ENCODE results near the gene LKAAEAR1.
"Not testable (repeated sequence)": the region's sequence is repeated elsewhere in the genome, so short reads cannot be mapped to it uniquely, and the experiment has no call there.

The LKAAEAR1 gene

GRCh38 chr20:64083804-64084684 lies at the start of gene LKAAEAR1:
Gene LKAAEAR1 (minus strand): TSS chr20:64084398. CDS start chr20:64084219, 179 bp downstream.
- DNase-seq, result peak in 1 of 56 donors; percentile 44

GRCh38 chr20:64131406-64131805 lies 47.2 kb upstream of the LKAAEAR1 start:
- no peak for DNase-seq

GRCh38 chr20:64130876-64131275 lies 46.7 kb upstream of the LKAAEAR1 start:
- no peak for DNase-seq

- no peak for DNase-seq
These were observed 46.1 kb upstream of the LKAAEAR1 start for GRCh38 chr20:64130271-64130670.

- DNase-seq, result no peak
These were observed 45.1 kb upstream of the LKAAEAR1 start for GRCh38 chr20:64129146-64129782.

- not testable (repeated sequence) for DNase-seq
These were observed 39.3 kb upstream of the LKAAEAR1 start for GRCh38 chr20:64123517-64123916.

GRCh38 chr20:64122927-64123326 lies 38.7 kb upstream of the LKAAEAR1 start:
- DNase-seq, result not testable (repeated sequence)

- DNase-seq, result no peak
These were observed 37.4 kb upstream of the LKAAEAR1 start for GRCh38 chr20:64121586-64121985.

GRCh38 chr20:64119681-64120341 lies 35.6 kb upstream of the LKAAEAR1 start:
- no peak for DNase-seq

- no peak for DNase-seq
These were observed 35.1 kb upstream of the LKAAEAR1 start for GRCh38 chr20:64119301-64119680.

- DNase-seq, result not testable (repeated sequence)
These were observed 33.2 kb upstream of the LKAAEAR1 start for GRCh38 chr20:64117432-64117777.

- no peak for DNase-seq
These were observed 32.6 kb upstream of the LKAAEAR1 start for GRCh38 chr20:64116541-64117431.

GRCh38 chr20:64116016-64116415 lies 31.8 kb upstream of the LKAAEAR1 start:
- DNase-seq, result no peak

GRCh38 chr20:64115171-64115911 lies 31.1 kb upstream of the LKAAEAR1 start:
- peak in 6 of 56 donors; percentile 19 to 43 (median 29) for DNase-seq

GRCh38 chr20:64114356-64114971 lies 30.3 kb upstream of the LKAAEAR1 start:
- no peak for DNase-seq

GRCh38 chr20:64113796-64114355 lies 29.7 kb upstream of the LKAAEAR1 start:
- DNase-seq, result no peak

GRCh38 chr20:64113444-64113775 lies 29.2 kb upstream of the LKAAEAR1 start:
- no peak for DNase-seq

- no peak for DNase-seq
These were observed 28.7 kb upstream of the LKAAEAR1 start for GRCh38 chr20:64112691-64113443.

Measured in amygdala (tissue), 56 donors.